Stimulated activated CD4-positive, alpha-beta T cell treated with anti-CD3 and anti-CD28 coated beads, Interleukin-15, amount 100 ng/mL, for 48 hours (primary cell): ENCODE data around the gene H2BK1.
A peak's percentile ranks its signal among the peaks of the same experiment; 100 is the strongest.

Experiments used
- DNase-seq, 2 donors: peaks; one replicate each; pipeline ENCODE4 v3.0.0-alpha.2; 2020; ENCODE audit warnings: low read depth in 2 of 2

The H2BK1 gene

DNA sequence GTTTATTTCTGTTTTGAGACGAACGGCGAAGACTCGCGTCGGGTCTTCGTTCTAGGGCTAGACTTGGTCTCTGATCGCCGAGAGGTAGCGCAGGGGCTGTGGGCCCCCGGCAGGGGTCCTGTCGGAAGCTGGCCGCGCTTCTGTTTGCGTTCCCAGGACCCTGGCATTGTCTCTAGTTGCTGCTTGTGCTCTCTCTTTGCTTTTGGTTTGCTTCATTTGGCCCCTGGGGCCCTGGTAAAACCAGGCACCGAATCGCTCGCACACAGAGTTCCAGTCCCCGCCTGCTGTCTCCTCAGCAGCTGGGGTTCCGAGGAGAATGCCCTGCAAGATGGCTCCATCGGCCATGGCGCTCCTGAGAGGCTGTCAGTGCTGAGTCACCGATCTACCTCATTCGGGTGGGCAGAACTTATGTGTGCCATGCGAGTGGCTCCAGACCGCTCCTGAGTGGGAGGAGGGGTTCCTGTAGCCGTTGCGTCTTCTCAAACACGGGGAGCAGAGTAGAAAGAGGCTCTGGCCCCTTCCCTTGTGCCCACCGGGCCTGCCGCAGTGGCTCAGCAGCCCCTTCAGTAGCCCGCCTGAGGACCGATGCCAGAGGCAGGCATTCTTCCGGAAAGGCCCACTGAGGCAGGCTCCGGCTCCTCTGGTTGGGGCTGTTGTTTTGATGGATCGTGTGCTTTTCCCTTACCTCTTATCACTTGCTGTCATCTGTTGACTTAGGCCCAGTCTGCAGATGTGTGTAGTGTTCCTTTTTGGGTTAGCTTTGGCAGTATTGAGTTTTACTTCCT is 22.8 kb upstream of the H2BK1 start:
- DNase-seq = peak; percentile 73 to 77

DNA sequence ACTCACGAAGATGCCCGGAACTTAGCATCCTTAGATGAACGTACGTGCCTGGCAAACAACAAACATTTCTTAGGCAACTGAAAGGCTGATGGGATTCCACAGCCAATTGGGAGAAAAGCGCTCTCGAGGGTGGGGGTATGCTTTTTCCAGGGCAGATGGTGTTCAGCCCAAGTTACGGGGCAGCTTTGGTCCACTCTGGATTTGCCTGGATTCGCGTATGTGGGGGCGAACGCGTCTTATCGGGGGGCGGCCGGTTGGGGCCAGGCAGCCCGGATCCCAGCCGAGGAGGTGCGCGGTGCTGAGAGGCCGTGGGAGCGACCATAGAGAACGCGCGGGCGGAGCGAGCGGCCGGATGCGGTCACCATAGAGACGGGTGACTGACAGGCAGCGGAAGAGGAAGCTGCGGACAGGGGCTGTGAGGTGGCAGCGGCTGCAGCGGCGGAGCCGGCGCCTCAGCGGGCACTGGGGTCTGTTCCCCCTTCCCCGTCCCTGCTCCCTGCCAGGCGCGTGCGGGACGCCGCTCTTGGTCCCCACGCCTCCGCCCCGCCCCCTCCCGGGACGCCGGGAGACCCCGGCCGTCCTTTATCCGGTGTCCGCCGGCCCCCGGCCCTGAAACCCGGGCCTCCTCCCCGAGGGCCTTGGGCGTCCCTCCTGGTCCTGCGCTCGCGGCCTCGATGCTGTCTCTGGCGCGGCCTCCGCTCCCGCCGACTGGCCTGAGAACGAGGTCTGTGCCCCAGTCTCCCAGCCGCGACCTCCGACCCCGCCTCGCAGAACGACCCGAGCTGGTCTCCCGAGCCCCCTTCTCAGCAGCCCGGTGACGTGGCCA is 22.0 kb upstream of the H2BK1 start, which contains the start of gene CHPF2:
Gene CHPF2, plus strand, starts transcription at position 393 of the 826 bp plus-strand sequence. CDS start 1,529 bp downstream, outside the sequence.
- DNase-seq = peak; percentile 81 to 87

GRCh38 chr7:151231080-151231479 is 20.8 kb upstream of the H2BK1 start:
- DNase-seq = no peak

GRCh38 chr7:151229249-151229648 is 19.0 kb upstream of the H2BK1 start:
- DNase-seq = no peak

DNA sequence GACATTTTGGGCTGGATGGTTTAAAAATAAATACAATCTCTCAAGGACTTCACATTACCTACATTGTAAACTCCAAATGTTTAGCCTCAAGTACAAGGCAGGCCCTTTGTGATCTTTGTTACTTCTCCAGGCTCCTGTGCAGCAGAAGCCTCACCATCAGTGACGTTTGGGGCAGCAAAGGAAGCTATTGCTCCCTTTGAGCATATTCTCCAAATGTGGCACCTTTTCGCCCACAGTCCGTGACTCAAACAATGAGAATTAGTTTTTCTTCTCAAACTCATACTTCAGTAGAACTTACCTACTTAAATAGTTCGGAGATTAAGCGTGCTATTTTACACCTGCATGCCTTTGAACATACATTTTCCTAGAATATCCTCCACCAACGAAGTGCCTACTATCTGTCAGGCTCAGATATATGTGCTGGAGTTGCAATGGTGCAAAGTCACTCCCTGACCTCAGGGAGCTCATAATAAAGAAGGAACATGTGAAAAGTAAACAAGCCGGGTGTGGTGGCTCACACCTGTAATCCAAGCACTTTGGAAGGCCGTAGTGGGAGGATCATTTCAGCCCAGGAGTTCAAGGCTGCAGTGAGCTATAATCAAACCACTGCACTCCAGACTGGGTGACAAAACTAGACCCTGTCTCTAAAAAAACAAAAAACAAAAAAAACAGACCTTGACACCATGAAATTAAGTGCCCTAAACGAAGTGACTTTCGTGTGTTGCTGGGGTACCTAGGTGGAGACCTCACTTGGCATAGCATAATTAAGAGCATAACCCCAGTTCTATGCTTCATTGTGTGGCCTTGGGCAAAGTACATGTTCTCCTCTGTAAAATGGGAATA is 18.0 kb upstream of the H2BK1 start:
- DNase-seq = no peak

- DNase-seq = peak; percentile 95 to 98
These were observed 16.8 kb upstream of the H2BK1 start, which contains the start of gene ABCF2 for GRCh38 chr7:151226875-151227782. ABCF2 (minus strand) TSS chr7:151227205; CDS start chr7:151226458, 747 bp downstream.

GRCh38 chr7:151226560-151226874 is 16.2 kb upstream of the H2BK1 start:
- DNase-seq = no peak

GRCh38 chr7:151225948-151226510 is 15.7 kb upstream of the H2BK1 start:
- DNase-seq = no peak

DNA sequence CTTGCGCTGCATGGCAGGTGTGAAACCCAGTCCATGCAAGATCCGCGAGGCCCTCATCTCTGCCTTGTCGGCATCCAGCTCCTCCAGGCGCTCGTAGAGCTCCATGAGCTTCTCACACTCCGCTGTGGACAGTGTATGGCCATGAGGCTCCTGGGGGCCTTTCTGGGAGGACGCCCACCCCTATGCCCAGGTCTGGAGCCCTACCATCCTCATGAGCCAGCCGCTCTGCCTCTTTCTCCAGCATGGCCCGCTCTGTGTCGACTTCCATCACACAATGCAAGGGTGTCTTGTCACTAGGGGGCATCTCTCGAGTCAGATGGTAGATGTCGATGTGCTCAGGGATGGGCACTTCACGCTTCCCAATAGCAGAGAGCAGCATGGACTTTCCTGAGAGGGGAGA is 13.4 kb upstream of the H2BK1 start:
- DNase-seq = no peak

- no peak for DNase-seq
These were observed 7.9 kb upstream of the H2BK1 start for GRCh38 chr7:151218170-151218569.

DNA sequence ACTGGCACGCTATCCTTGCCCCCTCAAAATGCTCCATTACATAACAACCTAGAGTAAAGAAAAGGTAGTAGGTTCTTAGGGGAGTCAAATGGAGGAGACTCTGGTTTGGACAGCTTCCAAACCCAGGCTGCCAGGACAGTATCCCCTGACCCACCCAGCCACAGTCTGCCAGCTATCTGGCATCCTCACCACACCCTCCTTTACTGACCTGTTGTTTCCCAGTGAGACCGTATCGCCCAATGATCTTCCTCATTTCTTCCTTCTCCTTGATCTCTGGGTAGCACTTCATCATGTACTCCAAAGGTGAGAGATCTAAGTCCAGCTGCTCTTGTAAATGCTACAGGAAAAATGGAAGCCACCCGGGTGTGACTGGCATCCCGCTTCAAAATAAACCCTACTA is 5.1 kb upstream of the H2BK1 start:
- DNase-seq = no peak

GRCh38 chr7:151213826-151214225 is 3.5 kb upstream of the H2BK1 start:
- no peak for DNase-seq

DNA sequence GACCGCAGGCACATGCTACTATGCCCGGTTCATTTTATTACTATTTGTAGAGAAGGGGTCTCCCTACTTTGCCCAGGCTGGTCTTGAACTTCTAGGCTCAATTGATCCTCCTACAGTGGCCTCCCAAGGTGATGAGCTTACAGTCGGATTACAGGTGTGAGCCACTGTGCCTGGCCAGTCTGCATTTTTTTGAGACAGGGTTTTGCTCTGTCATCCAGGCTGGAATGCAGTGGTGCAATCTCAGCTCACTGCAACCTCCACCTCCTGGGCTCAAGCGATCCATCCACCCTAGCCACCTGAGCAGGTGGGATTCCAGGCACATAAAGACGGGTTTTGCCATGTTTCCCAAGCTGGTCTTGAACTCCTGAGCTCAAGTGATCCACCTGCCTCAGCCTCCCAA is 2.3 kb upstream of the H2BK1 start:
- no peak for DNase-seq

- no peak for DNase-seq
These were observed 976 bp upstream of the H2BK1 start for GRCh38 chr7:151211155-151211772.

GRCh38 chr7:151209588-151209987 is 700 bp downstream of the H2BK1 start:
- no peak for DNase-seq

DNA sequence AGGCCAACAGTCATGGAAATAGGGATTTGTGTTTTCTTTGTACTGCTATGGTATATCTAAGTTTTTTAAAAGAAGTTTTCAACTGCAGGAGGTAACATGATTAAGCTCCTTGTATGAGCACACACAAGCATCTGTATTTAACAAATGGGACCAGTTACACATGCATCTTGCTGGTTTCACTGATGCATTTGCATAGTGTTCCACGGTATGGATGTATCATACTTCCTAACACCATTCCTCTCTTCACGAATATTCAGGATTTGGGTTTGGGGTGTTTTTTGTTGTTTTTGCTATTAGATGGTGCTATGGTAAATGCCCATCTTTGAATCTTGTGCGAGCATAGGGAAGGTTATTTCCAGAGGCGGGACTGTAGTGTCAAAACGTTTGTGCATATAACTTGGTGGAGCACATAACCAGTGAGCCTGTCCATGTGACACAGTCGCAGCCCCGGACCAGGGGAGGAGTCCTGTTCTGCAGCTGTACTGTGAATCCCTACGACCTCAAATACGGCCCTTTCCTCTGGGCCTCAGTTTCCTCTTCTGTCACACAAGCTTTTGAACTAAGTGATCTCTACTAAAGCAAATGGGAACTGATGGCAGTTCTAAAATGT is 1.9 kb downstream of the H2BK1 start:
- DNase-seq = no peak

- no peak for DNase-seq
These were observed 2.5 kb downstream of the H2BK1 start for GRCh38 chr7:151207804-151208203.

GRCh38 chr7:151207315-151207714 is 3.0 kb downstream of the H2BK1 start:
- DNase-seq = no peak

DNA sequence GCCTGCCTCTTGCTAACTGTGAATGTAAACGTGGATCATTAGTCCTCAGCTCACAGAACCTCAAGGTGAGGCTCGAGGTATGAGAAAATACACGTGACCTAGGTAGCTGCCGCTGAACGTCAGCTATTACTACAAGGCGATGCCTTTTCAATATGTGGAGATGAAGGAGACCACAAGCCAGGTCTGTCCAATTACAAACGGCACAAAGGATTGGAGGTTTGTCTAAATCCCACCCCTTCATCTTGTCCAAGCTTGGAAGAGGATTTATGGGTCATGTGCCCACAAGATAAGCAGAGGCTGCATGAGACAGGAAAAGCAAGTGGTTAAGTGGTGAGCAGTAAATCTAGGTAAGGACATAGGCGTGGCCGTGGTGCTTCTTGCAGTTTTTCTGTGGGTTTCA is 3.4 kb downstream of the H2BK1 start:
- no peak for DNase-seq

- no peak for DNase-seq
These were observed 4.6 kb downstream of the H2BK1 start for GRCh38 chr7:151205730-151206129.
